ENCODE data around the gene NECAB3. TPM values are rescaled to one million over a fixed set of nuclear protein-coding genes. Genes with fewer than 3 reads are reported as not detected.

Gene NECAB3
- total and polyA plus RNA-seq, 11 donors = 37.6 to 111 (median 71.8) TPM

- TF ChIP-seq, protein P1, sequence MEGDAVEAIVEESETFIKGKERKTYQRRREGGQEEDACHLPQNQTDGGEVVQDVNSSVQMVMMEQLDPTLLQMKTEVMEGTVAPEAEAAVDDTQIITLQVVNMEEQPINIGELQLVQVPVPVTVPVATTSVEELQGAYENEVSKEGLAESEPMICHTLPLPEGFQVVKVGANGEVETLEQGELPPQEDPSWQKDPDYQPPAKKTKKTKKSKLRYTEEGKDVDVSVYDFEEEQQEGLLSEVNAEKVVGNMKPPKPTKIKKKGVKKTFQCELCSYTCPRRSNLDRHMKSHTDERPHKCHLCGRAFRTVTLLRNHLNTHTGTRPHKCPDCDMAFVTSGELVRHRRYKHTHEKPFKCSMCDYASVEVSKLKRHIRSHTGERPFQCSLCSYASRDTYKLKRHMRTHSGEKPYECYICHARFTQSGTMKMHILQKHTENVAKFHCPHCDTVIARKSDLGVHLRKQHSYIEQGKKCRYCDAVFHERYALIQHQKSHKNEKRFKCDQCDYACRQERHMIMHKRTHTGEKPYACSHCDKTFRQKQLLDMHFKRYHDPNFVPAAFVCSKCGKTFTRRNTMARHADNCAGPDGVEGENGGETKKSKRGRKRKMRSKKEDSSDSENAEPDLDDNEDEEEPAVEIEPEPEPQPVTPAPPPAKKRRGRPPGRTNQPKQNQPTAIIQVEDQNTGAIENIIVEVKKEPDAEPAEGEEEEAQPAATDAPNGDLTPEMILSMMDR (IDR thresholded peaks at IDR 0.05) = no peak
- TF ChIP-seq POLR2A (IDR thresholded peaks at IDR 0.05) = no peak
- no peak overlapping the region for H3K27ac ChIP-seq
- ATAC-seq (no peak), DNase-seq (no peak)
- H3K4me1 ChIP-seq = no peaks in the 10 kb centered on the region
- no peak overlapping the region for H3K4me3 ChIP-seq
- H3K36me3 ChIP-seq = peaks cover 0 to 75% (median 57%) of the 10 kb centered on the region in 9 donors
- WGBS, 4 donors = 73 to 85% (median 80%) methylated on average over 13 to 14 of the region's 14 CpGs
- no peaks in the 10 kb centered on the region for H3K27me3 ChIP-seq
- H3K9me3 ChIP-seq = no peaks in the 10 kb centered on the region
- intact Hi-C loops (cut with DNase I) = no loop called here
Measured at GRCh38 chr20:33710681-33711445, 36.6 kb upstream of the NECAB3 start.

DNA sequence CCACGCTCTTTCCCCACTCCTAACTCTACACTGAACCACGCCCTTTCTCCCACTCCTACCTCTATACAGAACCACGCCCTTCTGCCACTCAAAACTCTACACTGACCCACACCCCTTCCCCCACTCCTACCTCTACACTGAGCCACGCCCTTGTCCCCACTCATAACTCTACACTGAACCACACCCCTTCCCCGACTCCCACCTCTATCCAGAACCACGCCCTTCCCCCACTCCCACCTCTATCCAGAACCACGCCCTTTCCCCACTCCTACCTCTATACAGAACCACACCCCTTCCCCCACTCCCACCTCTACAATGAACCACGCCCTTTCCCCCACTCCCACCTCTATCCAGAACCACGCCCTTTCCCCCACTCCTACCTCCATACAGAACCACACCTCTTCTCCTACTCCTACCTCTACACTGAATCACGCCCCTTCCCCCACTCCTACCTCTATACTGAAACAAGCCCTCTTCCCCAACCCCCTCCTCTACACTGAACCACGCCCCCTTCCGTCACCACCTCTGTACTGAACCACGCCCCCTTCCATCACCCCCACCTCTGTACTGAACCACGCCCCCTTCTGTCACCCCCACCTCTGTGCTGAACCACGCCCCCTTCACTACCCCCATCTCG, 35.8 kb upstream of the NECAB3 start:
- Histone ChIP-seq H3K27ac (no peak overlapping the region), H3K4me1 (no peaks in the 10 kb centered on the region), H3K4me3 (no peak overlapping the region), H3K27me3 (no peaks in the 10 kb centered on the region), H3K36me3 (peaks cover 0 to 75% (median 57%) of the 10 kb centered on the region in 9 donors), H3K9me3 (no peaks in the 10 kb centered on the region)
- DNase-seq = no peak
- 84 to 90% (median 88%) methylated on average over 16 of the region's 16 CpGs for WGBS, 4 donors
- ATAC-seq = no peak
- no peak for TF ChIP-seq POLR2A (IDR thresholded peaks at IDR 0.05)
- TF ChIP-seq, protein P1 (IDR thresholded peaks at IDR 0.05) = no peak
- intact Hi-C loops (cut with DNase I) = no loop called here

GRCh38 chr20:33709398-33709797, 35.2 kb upstream of the NECAB3 start:
- peaks cover 0 to 69% (median 57%) of the 10 kb centered on the region in 9 donors for H3K36me3 ChIP-seq
- WGBS, 4 donors = 88 to 97% (median 94%) methylated on average over 2 of the region's 2 CpGs
- ATAC-seq = no peak
- H3K4me3 ChIP-seq = no peak overlapping the region
- DNase-seq = no peak
- H3K27me3 ChIP-seq = no peaks in the 10 kb centered on the region
- H3K9me3 ChIP-seq = no peaks in the 10 kb centered on the region
- TF ChIP-seq POLR2A (IDR thresholded peaks at IDR 0.05) = no peak
- TF ChIP-seq, protein P1 (IDR thresholded peaks at IDR 0.05) = no peak
- H3K27ac ChIP-seq = no peak overlapping the region
- intact Hi-C loops (cut with DNase I) = no loop called here
- no peaks in the 10 kb centered on the region for H3K4me1 ChIP-seq

DNA sequence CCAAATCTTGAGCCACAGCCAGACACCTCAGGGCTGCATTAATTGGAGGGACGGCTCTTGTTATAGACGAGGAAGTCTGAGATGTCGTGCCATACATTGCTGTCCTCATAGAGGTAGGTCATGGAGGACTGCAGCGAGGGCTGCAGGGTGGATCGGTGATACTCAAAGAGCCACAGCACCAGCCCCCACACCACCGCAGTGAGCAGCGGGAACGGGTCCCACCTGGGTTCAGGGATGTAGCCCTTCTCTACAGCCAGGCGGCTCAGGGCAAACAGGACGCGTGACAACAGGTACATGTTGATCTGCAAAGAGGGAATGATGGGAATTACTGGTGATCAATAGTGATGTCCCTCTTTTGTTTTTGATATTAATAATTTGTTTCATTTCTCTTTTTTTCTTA, 33.4 kb upstream of the NECAB3 start:
- Histone ChIP-seq H3K9me3 (no peaks in the 10 kb centered on the region), H3K27me3 (no peaks in the 10 kb centered on the region), H3K4me1 (peaks cover 0 to 5% (median 0%) of the 10 kb centered on the region in 12 donors), H3K36me3 (peaks cover 0 to 52% (median 41%) of the 10 kb centered on the region in 9 donors), H3K27ac (no peak overlapping the region), H3K4me3 (no peak overlapping the region)
- intact Hi-C loops (cut with DNase I) = no loop called here
- ATAC-seq = no peak
- TF ChIP-seq POLR2A (IDR thresholded peaks at IDR 0.05) = no peak
- TF ChIP-seq, protein P1 (IDR thresholded peaks at IDR 0.05) = no peak
- no peak for DNase-seq
- WGBS, 4 donors = 88 to 93% (median 90%) methylated on average over 11 of the region's 11 CpGs

All from heart left ventricle (tissue), 16 donors.